ENCODE measurements around the gene HIP1.
"Not testable (repeated sequence)": the region's sequence is repeated elsewhere in the genome, so short reads cannot be mapped to it uniquely, and the experiment has no call there.

Gene HIP1

GRCh38 chr7:75485355-75485978 lies 253.3 kb downstream of the HIP1 start:
- DNase-seq = not testable (repeated sequence)
